ENCODE data around the gene FOXD2. TPM values are rescaled to one million over a fixed set of nuclear protein-coding genes. Genes with fewer than 3 reads are reported as not detected.
A peak's percentile ranks its signal among the peaks of the same experiment; 100 is the strongest.

Gene FOXD2
- polyA plus RNA-seq, 1 experiment, result not detected

DNA sequence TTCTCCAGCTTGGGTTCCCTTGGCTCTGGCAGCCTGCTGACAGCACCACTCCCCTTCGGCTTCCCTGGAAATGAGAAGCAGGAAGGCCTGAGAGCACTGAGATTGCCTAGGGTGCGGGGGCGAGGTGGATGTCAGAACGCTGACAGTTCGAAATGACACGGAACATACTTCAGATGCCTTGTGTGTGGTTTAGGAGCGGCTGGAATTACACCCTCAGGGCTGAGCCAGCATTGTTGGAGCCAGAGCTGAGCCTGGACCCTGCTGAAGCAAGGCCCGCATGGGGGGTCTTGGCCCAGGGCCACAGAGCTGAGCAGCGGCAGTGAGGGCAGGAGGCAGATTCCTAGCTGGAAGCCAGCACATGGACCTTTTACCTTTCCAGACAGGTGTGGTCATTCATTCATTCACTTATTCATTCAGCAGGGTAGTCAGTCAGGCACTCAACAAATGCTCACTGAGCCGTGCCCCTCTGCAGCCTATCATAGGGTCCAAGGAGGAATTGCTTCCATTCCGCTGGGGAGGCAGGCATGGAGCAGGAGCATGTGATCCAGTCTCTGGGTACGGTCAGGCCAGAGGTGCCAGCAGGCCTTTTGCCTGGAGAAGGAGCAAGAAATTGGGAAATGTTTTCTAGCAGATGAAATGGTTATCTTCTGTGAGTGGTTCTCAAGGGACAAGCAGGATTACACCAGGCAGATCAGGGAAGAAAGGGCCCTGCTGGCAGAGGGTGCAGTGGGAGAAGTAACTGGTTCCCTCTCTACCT lies 28.4 kb upstream of the FOXD2 start:
- TF ChIP-seq, protein P1, sequence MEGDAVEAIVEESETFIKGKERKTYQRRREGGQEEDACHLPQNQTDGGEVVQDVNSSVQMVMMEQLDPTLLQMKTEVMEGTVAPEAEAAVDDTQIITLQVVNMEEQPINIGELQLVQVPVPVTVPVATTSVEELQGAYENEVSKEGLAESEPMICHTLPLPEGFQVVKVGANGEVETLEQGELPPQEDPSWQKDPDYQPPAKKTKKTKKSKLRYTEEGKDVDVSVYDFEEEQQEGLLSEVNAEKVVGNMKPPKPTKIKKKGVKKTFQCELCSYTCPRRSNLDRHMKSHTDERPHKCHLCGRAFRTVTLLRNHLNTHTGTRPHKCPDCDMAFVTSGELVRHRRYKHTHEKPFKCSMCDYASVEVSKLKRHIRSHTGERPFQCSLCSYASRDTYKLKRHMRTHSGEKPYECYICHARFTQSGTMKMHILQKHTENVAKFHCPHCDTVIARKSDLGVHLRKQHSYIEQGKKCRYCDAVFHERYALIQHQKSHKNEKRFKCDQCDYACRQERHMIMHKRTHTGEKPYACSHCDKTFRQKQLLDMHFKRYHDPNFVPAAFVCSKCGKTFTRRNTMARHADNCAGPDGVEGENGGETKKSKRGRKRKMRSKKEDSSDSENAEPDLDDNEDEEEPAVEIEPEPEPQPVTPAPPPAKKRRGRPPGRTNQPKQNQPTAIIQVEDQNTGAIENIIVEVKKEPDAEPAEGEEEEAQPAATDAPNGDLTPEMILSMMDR (IDR thresholded peaks at IDR 0.05; ENCODE audit: low read depth, low read length), result no peak
- Histone ChIP-seq H3K27me3 (ENCODE audit: control insufficient read depth, insufficient read depth, low read length) (peaks cover 4% of the 10 kb centered on the region), H3K9me3 (ENCODE audit: control insufficient read depth, insufficient read depth, low read length) (no peaks in the 10 kb centered on the region), H3K27ac (ENCODE audit: low read depth, low read length) (peak overlapping the region; percentile 47), H3K4me3 (ENCODE audit: low read depth, low read length) (no peak overlapping the region)
- peak; percentile 51 for DNase-seq (ENCODE audit: low read depth, low spot score)
- POLR2A ChIA-PET, result interaction anchor here (0.5 kb wide), 1 partner anchor 356 kb away, joined by 4 read pairs; no protein-coding TSS in a partner anchor
- CTCF ChIA-PET, result interaction anchor here (0.8 to 3.7 kb wide), 4 partner anchors 22 to 316 kb away, joined by 3 to 31 read pairs (median 14); partner anchors contain the start of gene FOXD2

DNA sequence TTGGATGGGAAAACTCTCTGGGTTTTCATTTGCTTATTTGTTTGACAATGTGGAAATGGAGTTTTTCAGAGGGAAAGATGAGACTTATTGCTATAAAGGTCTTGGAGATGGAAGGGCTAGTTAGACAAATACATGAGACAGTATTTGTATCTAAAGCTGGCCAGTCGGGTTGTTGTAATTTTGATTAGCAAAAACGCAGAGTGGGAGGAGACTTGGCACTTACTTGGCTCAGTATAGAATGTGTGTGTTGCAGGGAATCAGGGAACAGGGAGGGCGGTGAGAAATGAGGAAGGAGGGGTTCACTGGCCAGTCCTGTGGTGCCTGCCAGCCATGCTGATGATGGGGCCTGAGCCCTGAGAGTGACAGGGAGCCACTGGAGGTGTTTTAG lies 27.8 kb upstream of the FOXD2 start:
- Histone ChIP-seq H3K9me3 (ENCODE audit: control insufficient read depth, insufficient read depth, low read length) (no peaks in the 10 kb centered on the region), H3K27ac (ENCODE audit: low read depth, low read length) (no peak overlapping the region), H3K27me3 (ENCODE audit: control insufficient read depth, insufficient read depth, low read length) (peaks cover 9% of the 10 kb centered on the region), H3K4me3 (ENCODE audit: low read depth, low read length) (no peak overlapping the region)
- TF ChIP-seq, protein P1 (IDR thresholded peaks at IDR 0.05; ENCODE audit: low read depth, low read length), result no peak
- DNase-seq (ENCODE audit: low read depth, low spot score), result no peak
- ChIA-PET CTCF (interaction anchor here (0.5 to 3.7 kb wide), 4 partner anchors 22 to 149 kb away, joined by 3 to 31 read pairs (median 4); no protein-coding TSS in a partner anchor), POLR2A (no interaction called here)

DNA sequence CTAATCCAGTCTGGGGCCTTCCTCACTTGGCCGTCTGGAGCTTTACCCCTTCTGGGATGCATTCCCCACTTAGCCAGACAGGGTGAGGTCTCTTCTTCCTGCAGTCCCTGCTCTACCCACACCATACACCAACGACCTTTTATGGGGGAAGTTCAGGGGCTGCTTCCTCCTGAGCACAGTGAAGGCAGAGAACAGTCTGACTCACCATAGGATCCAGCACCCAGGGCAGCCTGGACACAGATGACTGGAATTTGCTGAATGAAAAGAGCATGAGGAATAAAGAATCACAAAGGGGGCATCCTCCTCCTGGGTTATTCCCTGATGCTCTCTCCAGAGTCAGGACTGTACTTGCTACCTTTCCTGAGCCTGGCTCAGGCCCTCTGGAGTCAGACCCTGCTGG lies 26.4 kb upstream of the FOXD2 start:
- CTCF ChIA-PET, result interaction anchor here (1.0 to 1.5 kb wide), 2 partner anchors 13 to 24 kb away, joined by 3 to 4 read pairs; no protein-coding TSS in a partner anchor
- no peak overlapping the region for H3K4me3 ChIP-seq (ENCODE audit: low read depth, low read length)
- H3K9me3 ChIP-seq (ENCODE audit: control insufficient read depth, insufficient read depth, low read length), result no peaks in the 10 kb centered on the region
- no peak overlapping the region for H3K27ac ChIP-seq (ENCODE audit: low read depth, low read length)
- TF ChIP-seq, protein P1 (IDR thresholded peaks at IDR 0.05; ENCODE audit: low read depth, low read length), result no peak
- POLR2A ChIA-PET, result no interaction called here
- peaks cover 17% of the 10 kb centered on the region for H3K27me3 ChIP-seq (ENCODE audit: control insufficient read depth, insufficient read depth, low read length)
- DNase-seq (ENCODE audit: low read depth, low spot score), result no peak

DNA sequence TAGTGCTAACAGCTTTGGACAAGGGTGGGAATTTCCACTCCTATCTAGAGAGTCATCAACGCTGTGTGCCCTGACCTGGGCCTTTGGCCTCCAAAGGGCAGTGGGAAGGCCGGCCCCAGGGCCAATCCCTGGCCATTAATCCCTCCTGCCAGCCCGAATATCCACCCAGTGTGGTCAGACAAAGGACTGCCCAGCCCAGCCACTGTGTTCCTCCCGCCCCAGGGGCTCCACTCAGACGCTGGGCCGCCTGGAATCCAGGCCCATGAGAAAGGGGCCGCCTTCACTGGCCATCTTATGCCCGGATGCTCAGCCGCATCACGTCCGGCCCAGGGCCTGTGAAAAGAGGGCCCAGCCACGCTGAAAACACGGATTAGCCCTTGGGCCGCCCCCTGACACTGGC lies 25.4 kb upstream of the FOXD2 start:
- CTCF ChIA-PET, result interaction anchor here (1.0 to 1.9 kb wide), 2 partner anchors 19 to 22 kb away, joined by 3 to 15 read pairs; no protein-coding TSS in a partner anchor
- H3K27ac ChIP-seq (ENCODE audit: low read depth, low read length), result no peak overlapping the region
- DNase-seq (ENCODE audit: low read depth, low spot score), result no peak
- H3K4me3 ChIP-seq (ENCODE audit: low read depth, low read length), result no peak overlapping the region
- POLR2A ChIA-PET, result interaction anchor here (0.6 kb wide), 2 partner anchors 21 to 78 kb away, joined by 3 read pairs; no protein-coding TSS in a partner anchor
- H3K27me3 ChIP-seq (ENCODE audit: control insufficient read depth, insufficient read depth, low read length), result peaks cover 22% of the 10 kb centered on the region
- TF ChIP-seq, protein P1 (IDR thresholded peaks at IDR 0.05; ENCODE audit: low read depth, low read length), result no peak
- H3K9me3 ChIP-seq (ENCODE audit: control insufficient read depth, insufficient read depth, low read length), result no peaks in the 10 kb centered on the region

DNA sequence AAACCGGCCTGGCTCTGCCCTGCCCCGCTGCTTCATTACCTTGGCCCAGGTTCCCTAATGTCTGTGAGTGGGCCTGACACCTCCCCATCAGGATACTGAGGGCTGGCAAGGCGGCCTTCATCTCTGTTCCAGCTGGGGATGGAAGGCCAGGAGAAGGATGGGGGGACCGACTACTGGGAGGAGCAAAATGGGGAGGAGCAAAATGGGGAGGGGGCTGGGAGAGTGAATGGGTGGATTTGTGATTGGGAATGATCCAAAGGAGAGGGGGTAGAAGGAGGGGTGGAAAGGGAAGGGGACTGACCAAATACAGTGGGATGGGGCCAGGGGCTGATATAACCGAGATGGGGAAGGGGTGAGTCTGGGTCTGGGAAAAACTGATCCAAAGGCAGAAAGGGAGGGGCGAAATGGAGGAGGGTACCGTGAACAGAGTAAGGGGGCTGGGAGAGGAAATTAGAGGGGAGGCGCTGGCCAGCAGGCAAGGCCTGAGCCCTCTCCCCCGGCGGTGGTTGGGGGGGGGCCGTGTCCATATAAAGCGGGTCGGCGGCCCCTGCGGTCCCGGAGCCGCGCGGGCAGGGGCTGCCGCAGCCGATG lies 22.0 kb upstream of the FOXD2 start, which contains the start of gene FOXE3:
Gene FOXE3 (plus strand): TSS at position 558 of the 591 bp plus-strand sequence. CDS start 31 bp downstream, at position 589.
- POLR2A ChIA-PET, result no interaction called here
- H3K27me3 ChIP-seq (ENCODE audit: control insufficient read depth, insufficient read depth, low read length), result peaks cover 43% of the 10 kb centered on the region
- TF ChIP-seq, protein P1 (IDR thresholded peaks at IDR 0.05; ENCODE audit: low read depth, low read length), result no peak
- peak within 1 kb of the TSS; percentile 45 for H3K4me3 ChIP-seq (ENCODE audit: low read depth, low read length)
- H3K9me3 ChIP-seq (ENCODE audit: control insufficient read depth, insufficient read depth, low read length), result no peaks in the 10 kb centered on the region
- no peak within 1 kb of the TSS for H3K27ac ChIP-seq (ENCODE audit: low read depth, low read length)
- CTCF ChIA-PET, result interaction anchor here (0.6 to 1.7 kb wide), 2 partner anchors 16 to 27 kb away, joined by 4 to 10 read pairs; no protein-coding TSS in a partner anchor
- DNase-seq (ENCODE audit: low read depth, low spot score), result no peak
